Left ventricle myocardium superior (tissue), 1 donor: ENCODE results near the gene PDPK1. TPM values are rescaled to one million over a fixed set of nuclear protein-coding genes. Genes with fewer than 3 reads are reported as not detected.
"Not testable (repeated sequence)": the region's sequence is repeated elsewhere in the genome, so short reads cannot be mapped to it uniquely, and the experiment has no call there.

Source experiments
- ATAC-seq: fragments of 200-7000 bp; cut with Tn5 transposase; one replicate; pipeline ENCODE4 v1.9.1; 2020; ENCODE audit warnings: mild to moderate bottlenecking, moderate library complexity
- DNase-seq: peaks from one replicate; pipeline ENCODE4 v3.0.0-alpha.2; 2020
- intact Hi-C: fragments of 100-400 bp; cut with micrococcal nuclease; formaldehyde crosslinking; loops from one replicate; pipeline ENCODE4 v1.11.0; 2022
- microRNA-seq: library from miRNA; unstranded; fragments of <30 nt; microRNA quantifications from one replicate; pipeline ENCODE4 v1.2.0, GENCODE V29; 2020; ENCODE audit warnings: borderline number of aligned reads
- total RNA-seq: library from RNA; stranded (reverse); fragmentation: NEBNext Ultra II Directional; extraction: Animal tissue kit (Norgen Biotek cat#: 25700); gene quantifications from one replicate; pipeline ENCODE4 v1.2.1, GENCODE V29; 2021
- donor health status: DM: no; HTN: yes; CAD: no; lungs with severe emphysema.

PDPK1 gene
- total RNA-seq, 1 donor from 2014 or later = 43.1 TPM

DNA sequence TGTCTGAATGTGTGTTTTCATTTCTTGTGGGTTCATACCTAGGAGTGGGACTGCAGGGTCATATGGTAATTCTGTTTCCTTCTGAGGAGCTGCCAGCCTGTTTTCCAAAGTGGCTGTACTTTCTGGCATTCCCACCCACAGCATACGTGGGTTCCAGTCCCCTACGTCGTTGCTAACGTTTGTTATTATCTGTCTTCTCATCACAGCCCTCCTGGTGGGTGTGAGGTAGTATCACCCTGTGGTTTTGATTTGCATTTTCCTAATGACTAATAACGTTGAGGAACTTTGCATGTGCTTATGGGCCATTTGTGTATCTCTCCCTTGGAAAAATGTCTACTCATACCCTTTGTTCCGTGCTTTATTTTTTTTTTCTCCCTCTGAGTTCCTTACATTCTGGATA is 89.3 kb downstream of the PDPK1 start:
- DNase-seq, intact Hi-C loops, ATAC-seq: not testable (repeated sequence)

DNA sequence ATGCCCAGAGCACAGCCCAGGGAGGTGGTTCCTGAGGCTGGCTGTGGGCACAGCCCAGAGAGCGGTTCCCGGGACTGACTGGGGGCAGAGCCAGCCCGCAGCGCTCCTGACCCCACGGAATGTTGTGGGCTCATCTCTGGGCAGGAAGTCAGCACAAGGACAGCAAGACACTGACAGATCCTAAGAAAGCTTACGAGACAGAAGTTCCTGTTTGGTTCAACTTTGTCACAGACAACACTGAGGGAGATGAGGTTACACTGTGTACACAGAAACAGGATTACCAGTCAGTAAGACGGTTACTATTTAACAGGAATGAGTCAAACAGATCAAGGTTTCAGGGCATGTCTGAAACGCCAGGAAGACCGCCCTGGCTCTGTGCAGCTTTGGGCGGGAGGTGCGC is 93.4 kb downstream of the PDPK1 start:
- ATAC-seq, DNase-seq, intact Hi-C loops: not testable (repeated sequence)

DNA sequence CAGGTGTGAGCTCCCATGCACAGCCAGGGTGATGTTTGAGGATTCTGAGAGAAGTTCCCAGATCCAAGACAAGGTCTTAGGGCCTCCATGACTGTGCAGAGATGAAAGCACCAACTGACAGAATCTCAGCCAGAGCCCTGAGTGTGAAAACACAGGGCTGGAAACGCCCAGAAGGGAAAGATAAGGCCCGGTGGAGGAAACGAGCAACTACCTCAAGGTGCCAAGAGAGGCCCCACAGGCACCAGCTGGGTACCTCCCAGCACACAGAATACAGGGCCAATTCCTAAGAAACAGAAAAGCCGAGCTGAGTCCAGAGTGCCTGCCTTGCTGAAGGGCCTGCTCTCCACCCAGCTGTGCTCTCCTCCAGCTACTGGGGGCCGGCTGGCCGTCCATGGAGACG is 94.5 kb downstream of the PDPK1 start:
- intact Hi-C loops, ATAC-seq, DNase-seq: not testable (repeated sequence)

DNA sequence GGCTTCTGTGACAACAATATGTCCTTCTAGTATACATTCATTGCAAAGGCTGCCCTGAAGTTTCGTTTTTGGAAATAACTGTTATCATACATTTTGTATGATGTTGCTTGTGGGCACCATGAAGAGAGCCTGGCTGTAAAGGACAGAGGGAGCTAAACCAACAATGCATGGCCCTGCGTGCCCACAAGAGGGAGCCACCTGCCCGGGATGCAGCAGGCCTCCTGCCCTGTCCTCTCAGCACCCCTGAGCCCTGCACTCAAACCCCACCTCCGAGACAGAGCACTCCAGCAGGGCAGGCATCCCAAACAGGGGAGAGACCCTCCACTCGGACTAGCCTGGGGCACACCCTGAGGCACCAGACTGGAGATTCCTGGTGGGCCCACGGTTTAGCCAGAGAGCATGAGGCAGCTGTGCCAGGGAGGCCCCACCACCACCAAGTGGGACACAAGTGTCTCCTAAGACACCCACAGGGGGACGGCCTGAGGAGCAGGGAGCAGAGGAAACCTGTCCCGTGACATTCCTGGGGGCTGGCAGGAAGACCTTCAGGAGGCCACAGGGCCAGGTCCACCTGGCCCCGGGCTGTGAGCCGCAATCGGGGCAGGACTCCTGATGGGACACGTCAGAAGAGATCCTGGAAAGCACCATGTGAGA is 101.4 kb downstream of the PDPK1 start:
- DNase-seq (peak; percentile 62), ATAC-seq (peak; percentile 77)
- intact Hi-C loops = not testable (repeated sequence)

DNA sequence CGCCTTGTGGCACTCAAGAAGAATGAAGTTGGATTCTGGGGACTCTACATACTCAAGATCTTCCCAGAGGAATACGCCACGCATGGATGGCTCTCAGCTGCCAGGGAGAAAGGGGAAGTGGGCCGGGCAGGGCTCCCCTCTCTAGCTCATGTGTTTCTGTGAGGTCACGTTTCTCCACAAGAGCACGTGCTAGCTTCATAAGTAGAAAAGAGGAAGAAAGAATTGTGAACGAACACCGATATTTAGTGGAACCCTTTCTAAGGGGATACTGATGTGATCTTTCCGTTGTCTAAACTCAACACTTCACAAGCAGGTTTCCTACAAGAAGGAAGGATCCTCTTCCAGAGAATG is 101.9 kb downstream of the PDPK1 start:
- DNase-seq, intact Hi-C loops: not testable (repeated sequence)
- peak; percentile 71 for ATAC-seq

DNA sequence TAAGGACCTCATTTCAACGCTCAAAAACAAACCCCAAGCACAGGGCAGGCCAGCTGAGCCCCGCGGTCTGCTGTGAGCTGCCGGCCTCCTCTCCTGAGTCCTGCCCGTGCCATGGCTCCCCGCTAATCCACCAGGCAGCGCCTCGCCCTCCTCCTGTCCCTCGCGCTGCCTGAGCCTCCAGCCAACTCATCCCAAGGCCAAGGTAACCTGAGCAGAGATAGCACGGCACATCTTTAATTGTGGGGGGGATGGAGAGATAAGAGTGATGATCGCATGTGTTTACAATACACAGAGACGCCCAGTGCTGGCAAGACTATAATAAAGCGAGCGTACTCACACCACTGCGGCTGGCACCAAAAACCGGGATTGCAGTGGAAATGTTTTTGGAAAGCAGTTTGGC is 104.7 kb downstream of the PDPK1 start:
- intact Hi-C loops, ATAC-seq, DNase-seq: not testable (repeated sequence)

DNA sequence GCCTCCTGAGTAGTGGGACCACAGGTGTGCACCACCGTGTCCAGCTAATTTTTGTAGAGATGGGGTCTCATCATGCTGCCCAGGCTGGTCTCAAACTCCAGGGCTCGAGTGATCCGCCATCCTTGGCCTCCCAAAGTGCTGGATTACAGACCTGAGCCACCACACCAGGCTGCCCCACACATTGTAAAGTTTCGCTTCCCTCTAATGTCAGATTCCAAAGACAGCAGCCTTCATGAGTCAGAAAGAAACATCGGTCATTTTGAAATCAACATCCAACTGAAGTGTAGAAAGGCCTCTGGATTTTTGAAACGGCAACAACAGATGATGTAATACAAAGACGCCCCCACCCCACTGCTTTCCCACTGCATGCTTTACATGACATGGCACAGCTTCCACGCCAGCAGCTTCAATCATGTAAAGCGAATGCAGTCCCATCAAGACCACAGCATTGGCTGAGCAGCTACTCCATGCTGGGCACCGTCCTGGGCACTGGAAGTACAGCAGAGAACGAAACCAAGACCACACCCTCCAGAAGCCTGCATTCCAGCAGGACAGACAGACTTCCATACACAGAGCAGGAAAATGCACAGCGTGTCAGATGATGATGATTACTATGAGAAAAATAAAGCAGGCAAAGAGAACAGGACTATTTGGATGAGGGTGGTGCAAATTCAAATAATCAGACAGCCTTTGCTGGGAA is 107.1 kb downstream of the PDPK1 start:
- ATAC-seq = peak; percentile 51
- intact Hi-C loops, DNase-seq: not testable (repeated sequence)

DNA sequence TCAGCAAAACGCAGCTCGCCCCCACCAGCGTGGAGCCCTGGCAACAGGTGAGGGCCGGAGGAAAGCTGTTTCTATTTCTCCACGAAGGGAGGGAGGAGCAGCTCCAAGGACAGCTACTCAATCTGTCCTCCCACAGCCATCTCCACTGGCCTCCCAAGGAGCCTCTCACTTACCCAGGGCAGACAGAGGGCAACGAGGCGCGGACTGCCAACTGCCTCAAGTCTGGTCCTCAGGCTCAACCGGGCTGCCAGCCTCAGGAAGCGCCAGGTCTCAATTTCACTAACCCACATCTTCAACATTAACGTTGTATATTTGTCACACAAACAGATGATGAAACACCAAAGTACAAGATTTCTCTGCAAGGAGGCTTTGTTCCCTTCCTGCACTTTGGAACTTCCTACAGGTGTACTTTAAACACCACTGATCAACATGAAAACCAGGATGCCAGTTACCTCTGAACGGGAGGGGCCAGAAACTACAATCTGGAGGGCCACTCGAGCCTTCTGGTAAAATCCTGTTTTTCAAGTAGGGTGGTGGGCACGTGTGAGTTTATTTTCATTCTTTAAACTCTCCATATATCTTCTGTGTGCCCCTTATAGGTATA is 113.5 kb downstream of the PDPK1 start:
- DNase-seq, ATAC-seq, intact Hi-C loops: not testable (repeated sequence)

Small RNA genes lying within 50 kb of the gene (microRNA-seq; reads per million reads assigned to microRNA genes)
- gene MIR3178 = not detected

Other genes starting within 250 kb of the PDPK1 start
- gene ABCA3, start 197.3 kb upstream of the PDPK1 start, total RNA-seq = 7.7 TPM
- gene CCNF, start 108.6 kb upstream of the PDPK1 start, total RNA-seq = 1.1 TPM
- gene TEDC2, start 77.9 kb upstream of the PDPK1 start, total RNA-seq = 0.67 TPM
- gene NTN3, start 66.7 kb upstream of the PDPK1 start, total RNA-seq = 0.52 TPM
- 15.4 TPM for gene TBC1D24, start 62.9 kb upstream of the PDPK1 start, total RNA-seq
- gene ATP6V0C, start 24.1 kb upstream of the PDPK1 start, total RNA-seq = 150 TPM
- gene AMDHD2, start 17.6 kb upstream of the PDPK1 start, total RNA-seq = 15.8 TPM
- gene CEMP1, start 6.6 kb upstream of the PDPK1 start, total RNA-seq = not detected
- gene KCTD5, start 144.5 kb downstream of the PDPK1 start, total RNA-seq = 10.4 TPM
- 0.12 TPM for gene PRSS27, start 182.2 kb downstream of the PDPK1 start, total RNA-seq
- gene SRRM2, start 214.6 kb downstream of the PDPK1 start, total RNA-seq = 292 TPM
- 325 TPM for gene ELOB, start 239.3 kb downstream of the PDPK1 start, total RNA-seq
- not detected for gene PRSS33, start 249.5 kb downstream of the PDPK1 start, total RNA-seq